Hematopoietic multipotent progenitor cell treated with erythropoietin and hydrocortisone succinate and interleukin-3 and kit ligand, for 4 days (in vitro differentiated cells): ENCODE data around the gene SOX5.
"Not testable (repeated sequence)": the region's sequence is repeated elsewhere in the genome, so short reads cannot be mapped to it uniquely, and the experiment has no call there.

Experiments
- DNase-seq: peaks from one replicate; pipeline ENCODE4 v3.0.0-alpha.2; 2015

The SOX5 gene

DNA sequence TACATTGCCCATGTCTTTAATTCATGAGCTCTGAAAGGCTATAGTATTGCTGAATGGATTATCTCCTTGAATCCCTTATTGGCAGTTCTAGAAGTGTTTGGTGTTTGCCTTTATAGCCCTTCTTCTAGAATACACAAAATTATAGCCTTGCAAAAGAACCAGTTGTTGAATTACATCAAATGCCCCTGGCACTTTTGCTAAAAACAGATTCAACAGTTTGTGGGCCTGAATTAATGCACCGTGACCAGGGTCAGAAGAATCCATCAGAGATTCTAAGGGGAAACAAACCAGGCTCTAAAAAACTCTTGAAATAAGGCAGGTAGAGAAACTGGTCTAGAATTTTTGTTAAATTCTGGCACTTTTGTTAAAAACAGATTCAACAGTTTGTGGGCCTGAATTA lies 197.8 kb downstream of the SOX5 start:
- DNase-seq: no peak

DNA sequence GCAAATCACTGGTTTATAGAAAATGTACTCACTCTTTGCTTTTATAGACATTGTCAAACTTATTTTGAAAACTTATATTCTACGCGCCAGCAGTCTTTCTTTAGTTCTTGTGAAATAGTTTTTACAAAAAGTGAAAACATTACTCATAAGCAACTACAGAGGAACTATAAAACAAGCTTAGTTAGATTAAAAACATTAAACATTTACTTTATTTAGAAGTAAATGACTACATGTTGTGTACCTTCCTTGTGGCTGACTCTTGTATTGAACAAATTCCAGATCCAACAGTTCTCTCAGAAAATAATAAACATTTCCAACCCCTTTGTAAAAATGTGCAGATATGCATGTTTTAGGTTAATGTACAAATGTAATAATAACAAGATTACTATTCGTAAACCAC lies 198.5 kb downstream of the SOX5 start:
- DNase-seq: no peak

DNA sequence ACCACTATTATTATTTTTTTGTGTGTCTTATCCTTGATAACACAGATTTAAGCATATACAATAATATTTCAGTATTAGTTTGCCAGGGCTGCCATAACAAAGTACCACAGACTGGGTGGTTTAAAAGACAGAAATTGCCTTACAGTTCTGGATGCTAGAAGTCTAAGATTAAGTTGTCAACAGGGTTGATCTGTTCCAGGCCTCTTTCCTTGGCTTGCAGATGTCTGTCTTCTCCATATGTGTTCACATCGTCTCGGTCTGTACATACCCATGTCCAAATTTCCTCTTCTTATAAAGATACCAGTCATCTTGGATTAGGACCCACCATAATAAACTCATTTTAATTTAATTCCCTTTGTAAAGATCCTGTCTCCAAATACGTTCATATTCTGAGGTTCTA lies 204.8 kb downstream of the SOX5 start:
- DNase-seq: no peak

DNA sequence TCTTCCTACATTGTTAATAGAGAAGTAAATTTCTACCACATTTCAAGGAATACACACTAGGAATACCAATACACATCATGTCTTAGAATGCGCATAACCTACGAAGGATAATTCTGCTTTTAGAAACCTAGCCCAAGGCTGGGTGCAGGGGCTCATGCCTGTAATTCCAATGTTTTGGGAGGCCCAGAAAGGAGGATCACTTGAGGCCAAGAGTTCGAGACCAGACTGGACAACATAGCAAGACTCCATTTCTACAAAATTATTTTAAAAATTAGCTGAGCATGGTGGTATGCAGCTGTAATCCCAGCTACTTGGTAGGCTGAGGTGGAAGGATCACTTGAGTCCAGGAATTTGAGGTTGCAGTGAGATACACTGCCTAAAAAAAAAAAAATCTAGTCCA lies 206.9 kb downstream of the SOX5 start:
- DNase-seq: no peak

DNA sequence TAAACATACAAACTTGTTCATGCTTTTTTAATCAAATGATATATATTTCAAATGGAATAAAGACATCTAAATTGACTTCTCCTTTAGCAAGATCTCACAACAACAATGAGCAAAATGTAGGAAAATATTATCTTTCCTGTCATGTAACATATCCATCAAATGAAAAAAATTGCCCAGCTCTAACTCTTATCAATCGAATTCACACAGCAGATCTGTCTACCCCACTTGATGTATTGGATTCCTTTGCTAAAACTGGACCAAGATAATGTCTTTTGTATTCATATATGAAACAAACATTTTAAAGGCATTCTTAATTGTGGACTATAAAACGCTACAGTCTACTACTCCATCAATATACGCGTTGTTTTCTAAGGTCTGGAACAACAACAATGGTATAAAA lies 218.0 kb downstream of the SOX5 start:
- DNase-seq: no peak

DNA sequence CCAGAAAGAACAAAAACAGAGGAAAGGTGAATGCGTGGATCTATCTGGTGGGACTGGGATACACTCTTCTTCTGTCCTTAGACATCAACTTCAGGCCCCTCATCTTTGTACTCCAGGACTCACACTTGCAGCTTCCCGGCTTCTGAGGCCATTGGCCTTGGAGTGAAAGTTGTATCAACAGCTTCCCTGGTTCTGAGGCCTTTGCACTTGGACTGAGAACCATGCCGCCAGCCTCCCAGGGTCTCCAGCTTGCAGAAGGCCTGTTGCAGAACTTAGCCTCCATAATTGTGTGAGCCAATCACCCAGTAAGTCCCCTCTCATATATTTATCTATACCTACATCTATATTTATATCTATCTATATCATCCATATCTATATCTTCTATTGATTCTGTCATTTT lies 218.4 kb downstream of the SOX5 start:
- DNase-seq: no peak

DNA sequence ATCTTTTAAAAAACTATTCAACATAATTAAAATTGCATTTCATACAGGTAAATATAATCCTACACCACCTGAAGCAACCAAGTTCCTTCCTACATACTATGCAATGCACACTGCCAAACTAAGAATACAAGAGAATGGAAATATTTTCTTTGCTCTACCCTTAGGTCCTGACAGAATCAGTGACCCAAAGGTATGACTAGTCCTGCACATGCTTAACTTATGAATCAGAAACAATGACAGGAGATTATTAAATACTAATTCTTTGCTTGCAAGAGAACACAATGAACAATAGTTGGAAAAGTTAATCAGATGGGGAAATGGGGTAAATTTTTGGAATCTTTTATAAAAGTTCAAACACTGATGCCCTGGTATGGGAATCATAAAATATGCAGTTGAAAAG lies 220.1 kb downstream of the SOX5 start:
- DNase-seq: no peak

DNA sequence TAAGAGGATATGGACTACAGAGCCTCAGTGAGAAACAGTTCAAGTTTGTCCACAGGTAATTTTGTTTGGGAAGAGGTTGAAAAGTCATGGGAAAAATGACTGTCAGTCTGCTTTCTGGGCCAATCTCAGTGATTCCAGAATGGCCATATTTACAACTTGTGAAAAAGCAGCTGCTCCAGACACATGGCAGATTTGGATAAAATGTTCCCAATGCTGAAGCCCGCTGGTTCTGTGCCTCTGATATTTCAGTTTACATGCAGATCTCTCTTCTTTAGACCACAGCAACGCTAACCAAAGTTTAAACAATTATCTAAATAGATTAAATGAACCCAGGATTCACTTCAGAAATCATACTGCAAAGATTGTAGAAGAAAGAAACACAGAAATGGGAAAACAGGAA lies 222.8 kb downstream of the SOX5 start:
- DNase-seq: no peak

DNA sequence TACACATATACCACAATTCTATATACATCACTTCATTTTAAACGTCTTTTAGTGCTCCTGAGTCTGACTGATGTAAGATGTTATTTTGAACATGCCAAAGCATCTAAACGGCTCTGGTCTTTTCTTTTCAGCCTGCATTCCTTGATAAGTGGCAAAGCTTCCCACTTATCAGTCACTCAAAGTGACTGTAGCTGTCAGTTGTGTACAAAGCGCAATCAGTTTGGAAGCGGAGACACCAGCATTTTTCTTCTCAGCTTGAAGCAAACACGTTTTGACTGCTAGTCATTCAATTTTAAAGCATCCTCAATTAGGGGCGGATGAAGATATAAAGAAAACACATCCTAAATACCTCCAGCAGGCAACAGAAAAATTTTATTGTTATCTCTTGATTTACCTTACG lies 226.8 kb downstream of the SOX5 start:
- DNase-seq: no peak

GRCh38 chr12:23721268-23721667 lies 228.2 kb downstream of the SOX5 start:
- no peak for DNase-seq

GRCh38 chr12:23719493-23719892 lies 230.0 kb downstream of the SOX5 start:
- DNase-seq: no peak

DNA sequence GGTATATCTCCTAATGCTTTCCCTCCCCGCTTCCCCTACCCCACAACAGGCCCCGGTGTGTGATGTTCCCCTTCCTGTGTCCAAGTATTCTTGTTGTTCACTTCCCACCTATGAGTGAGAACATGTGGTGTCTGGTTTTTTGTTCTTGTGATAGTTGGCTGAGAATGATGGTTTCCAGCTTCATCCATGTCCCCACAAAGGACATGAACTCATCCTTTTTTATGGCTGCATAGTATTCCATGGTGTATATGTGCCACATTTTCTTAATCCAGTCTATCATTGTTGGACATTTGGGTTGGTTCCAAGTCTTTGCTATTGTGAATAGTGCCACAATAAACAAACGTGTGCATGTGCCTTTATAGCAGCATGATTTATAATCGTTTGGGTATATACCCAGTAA lies 239.1 kb downstream of the SOX5 start:
- DNase-seq: not testable (repeated sequence)

- DNase-seq: no peak
These were observed 241.2 kb downstream of the SOX5 start for GRCh38 chr12:23708185-23708837.

- DNase-seq: no peak
These were observed 242.2 kb downstream of the SOX5 start for GRCh38 chr12:23707270-23707669.

- DNase-seq: no peak
These were observed 244.2 kb downstream of the SOX5 start for GRCh38 chr12:23704992-23705943.

DNA sequence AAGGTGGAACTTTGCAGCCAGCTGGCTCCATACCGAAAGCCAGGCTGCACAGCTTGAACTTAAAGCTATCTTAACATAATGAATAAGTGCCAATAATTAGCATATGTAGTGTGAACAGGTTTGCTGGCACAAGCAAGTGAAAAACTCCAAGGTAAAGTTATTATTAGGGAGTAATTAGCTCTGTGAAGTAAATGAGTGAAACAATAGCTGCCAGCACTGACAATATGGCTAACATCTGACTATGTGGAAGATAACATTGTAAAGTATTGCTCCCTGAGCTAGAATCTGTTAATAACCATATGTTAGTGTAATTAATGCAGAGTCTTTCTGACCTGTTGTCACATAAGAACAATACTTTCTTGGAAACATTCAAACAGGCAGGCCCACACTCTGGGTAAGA lies 246.4 kb downstream of the SOX5 start:
- DNase-seq: no peak

DNA sequence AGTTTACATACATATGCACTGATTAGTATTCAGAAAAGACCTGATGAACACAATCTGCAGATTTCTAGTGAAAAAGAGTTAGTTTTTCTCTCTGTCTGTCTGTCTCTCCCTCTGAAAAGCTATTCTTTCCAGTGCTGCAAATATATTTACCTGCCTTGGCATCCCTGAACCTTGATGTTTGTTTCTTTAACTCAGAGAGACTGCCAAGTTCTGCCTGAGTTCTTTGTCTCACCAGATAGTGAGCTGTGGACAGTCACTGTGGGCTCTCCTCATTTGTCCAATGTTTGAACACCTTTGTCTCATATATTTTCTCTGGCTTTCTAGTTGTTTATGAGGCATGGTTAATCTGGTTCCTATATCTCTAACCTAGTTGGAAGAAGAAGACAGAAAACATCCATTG lies 250.4 kb downstream of the SOX5 start:
- DNase-seq: no peak

DNA sequence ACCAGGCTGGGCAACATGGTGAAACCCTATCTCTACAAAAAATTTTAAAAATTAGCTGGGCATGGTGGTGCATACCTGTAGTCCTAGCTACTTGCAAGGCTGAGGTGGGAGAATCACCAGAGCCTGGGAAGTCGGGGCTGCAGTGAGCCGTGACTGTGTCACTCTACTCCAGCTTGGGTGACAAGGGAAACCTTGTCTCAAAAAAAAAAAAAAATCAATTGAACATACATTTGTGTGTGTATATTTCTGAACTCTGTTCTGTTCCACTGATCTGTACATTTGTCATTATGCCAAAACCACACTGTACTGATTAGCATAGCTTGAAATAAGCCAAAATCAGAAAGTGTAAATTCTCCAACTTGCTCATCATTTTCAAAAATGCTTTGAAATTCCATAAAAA lies 254.6 kb downstream of the SOX5 start:
- no peak for DNase-seq

GRCh38 chr12:23694307-23694706 lies 255.2 kb downstream of the SOX5 start:
- DNase-seq: no peak

DNA sequence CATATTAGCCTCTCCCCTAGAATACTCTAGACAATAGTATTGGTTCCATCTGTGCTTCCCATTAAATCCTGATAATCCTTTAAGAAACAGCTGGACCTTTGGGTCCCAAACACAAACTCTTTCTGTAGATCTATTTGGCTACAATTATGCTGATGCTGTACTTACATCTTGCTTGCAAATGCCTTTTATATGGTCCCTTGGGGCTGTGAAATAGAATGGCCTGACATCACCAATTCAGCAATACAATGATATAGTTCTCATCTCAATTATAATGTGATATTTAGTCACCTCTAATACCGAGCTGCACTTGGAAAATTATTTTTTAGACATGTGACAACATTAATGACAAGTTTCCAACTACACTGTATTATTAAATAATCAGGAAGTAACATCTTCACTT lies 261.5 kb downstream of the SOX5 start:
- DNase-seq: no peak

DNA sequence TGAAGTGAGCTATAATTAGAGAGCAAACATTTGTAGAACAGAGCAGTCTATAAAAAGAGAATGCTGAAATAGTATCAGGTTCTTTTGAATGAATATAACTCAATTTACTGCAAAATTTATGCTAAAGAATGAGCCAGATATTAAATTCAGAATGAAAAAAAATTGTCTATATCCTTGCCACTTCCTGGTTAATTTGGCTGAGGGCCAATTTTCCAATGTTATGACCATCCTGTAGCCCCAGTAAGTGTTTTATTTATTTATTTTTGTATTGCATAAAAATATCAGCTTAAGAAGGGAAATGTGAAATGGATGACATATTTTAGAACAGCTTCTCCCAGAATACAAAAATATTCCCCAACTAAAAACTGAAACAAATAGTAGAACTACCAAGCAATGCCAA lies 263.4 kb downstream of the SOX5 start:
- no peak for DNase-seq

- peak; percentile 15 for DNase-seq
These were observed 265.3 kb downstream of the SOX5 start for GRCh38 chr12:23684121-23684520.

- no peak for DNase-seq
These were observed 268.2 kb downstream of the SOX5 start for GRCh38 chr12:23681237-23681636.

DNA sequence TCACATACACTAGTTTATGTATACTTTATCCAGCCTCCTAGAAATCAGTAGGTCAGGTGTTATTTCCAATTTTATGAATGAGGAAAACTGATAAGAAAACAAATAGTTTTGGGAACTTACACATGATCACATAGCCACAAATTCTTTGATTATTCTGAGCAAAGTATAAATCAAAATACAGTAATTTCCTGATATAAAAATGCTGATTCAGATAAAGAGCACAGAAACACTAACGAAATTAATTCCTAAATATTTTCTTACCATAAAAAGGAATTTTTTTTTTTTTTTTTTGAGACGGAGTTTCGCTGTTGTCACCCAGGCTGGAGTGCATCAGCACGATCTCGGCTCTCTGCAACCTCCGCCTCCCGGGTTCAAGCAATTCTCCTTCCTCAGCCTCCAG lies 275.4 kb downstream of the SOX5 start:
- no peak for DNase-seq

GRCh38 chr12:23671881-23672280 lies 277.6 kb downstream of the SOX5 start:
- no peak for DNase-seq
